ENCODE results near the gene UTRN. TPM values are rescaled to one million over a fixed set of nuclear protein-coding genes. Genes with fewer than 3 reads are reported as not detected.

Gene UTRN
- total RNA-seq, 2 donors from 2014 or later, result 163 to 243 TPM

DNA sequence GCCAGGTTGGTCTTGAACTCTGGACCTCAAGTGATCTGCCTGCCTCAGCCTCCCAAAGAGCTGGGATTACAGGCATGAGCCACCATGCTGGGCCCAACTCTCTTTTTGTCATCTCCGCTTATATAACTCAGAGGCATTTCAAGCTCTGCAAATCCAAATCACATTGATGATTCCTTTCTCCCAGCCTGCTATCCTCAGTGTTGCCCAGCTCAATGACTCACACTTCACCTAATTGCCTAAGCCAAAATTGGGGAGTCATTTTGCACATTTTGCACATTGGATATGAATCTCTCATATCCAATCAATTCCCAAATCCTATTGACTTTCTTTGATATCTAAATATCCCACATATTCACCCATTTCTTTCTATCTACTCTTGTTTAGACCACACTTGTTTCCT, 3.9 kb downstream of the UTRN start:
- Histone ChIP-seq H3K36me3 (no peaks in the 10 kb centered on the region), H3K9me3 (no peaks in the 10 kb centered on the region), H3K27me3 (replicated peaks; ENCODE audit: insufficient read depth) (no peaks in the 10 kb centered on the region), H3K4me1 (ENCODE audit: control insufficient read depth in 1 of 2, low read depth in 2 of 2) (peaks cover 9 to 18% of the 10 kb centered on the region in 2 donors), H3K27ac (no peak overlapping the region), H3K4me3 (no peak overlapping the region)
- DNase-seq (ENCODE audit: low spot score) (no peak), ATAC-seq (ENCODE audit: insufficient number of reproducible peaks, low FRiP score, low read depth) (no peak)
- TF ChIP-seq, protein P1, sequence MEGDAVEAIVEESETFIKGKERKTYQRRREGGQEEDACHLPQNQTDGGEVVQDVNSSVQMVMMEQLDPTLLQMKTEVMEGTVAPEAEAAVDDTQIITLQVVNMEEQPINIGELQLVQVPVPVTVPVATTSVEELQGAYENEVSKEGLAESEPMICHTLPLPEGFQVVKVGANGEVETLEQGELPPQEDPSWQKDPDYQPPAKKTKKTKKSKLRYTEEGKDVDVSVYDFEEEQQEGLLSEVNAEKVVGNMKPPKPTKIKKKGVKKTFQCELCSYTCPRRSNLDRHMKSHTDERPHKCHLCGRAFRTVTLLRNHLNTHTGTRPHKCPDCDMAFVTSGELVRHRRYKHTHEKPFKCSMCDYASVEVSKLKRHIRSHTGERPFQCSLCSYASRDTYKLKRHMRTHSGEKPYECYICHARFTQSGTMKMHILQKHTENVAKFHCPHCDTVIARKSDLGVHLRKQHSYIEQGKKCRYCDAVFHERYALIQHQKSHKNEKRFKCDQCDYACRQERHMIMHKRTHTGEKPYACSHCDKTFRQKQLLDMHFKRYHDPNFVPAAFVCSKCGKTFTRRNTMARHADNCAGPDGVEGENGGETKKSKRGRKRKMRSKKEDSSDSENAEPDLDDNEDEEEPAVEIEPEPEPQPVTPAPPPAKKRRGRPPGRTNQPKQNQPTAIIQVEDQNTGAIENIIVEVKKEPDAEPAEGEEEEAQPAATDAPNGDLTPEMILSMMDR (IDR thresholded peaks at IDR 0.05), result no peak

DNA sequence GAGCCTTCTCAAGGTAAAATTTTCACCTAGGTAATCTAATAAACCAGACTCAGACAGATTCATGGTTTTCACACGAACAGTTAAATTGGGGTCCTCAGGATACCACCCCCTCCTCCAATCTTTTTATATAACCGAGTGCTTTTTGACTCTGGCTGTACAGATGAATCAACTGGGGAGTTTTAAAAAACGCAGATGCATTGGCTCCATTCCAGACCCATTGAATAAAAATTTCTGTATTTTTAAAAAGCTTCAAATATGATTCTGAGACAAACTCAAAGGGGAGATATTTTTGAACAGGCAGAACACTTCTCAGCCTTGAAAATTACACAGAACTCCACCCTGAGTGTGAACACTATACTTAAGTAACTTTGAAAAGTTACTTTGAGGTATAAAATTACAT, 7.2 kb downstream of the UTRN start:
- Histone ChIP-seq H3K4me3 (no peak overlapping the region), H3K36me3 (no peaks in the 10 kb centered on the region), H3K27ac (peak overlapping the region in 1 of 2 donors; percentile 10), H3K9me3 (no peaks in the 10 kb centered on the region), H3K4me1 (ENCODE audit: control insufficient read depth in 1 of 2, low read depth in 2 of 2) (peaks cover 24 to 50% of the 10 kb centered on the region in 2 donors), H3K27me3 (replicated peaks; ENCODE audit: insufficient read depth) (no peaks in the 10 kb centered on the region)
- TF ChIP-seq, protein P1 (IDR thresholded peaks at IDR 0.05), result no peak
- no peak for DNase-seq (ENCODE audit: low spot score)
- no peak for ATAC-seq (ENCODE audit: insufficient number of reproducible peaks, low FRiP score, low read depth)

GRCh38 chr6:144294016-144294415, 8.9 kb downstream of the UTRN start:
- TF ChIP-seq, protein P1 (IDR thresholded peaks at IDR 0.05), result no peak
- Histone ChIP-seq H3K9me3 (no peaks in the 10 kb centered on the region), H3K27ac (peak overlapping the region; percentile 26 to 43), H3K27me3 (replicated peaks; ENCODE audit: insufficient read depth) (no peaks in the 10 kb centered on the region), H3K36me3 (no peaks in the 10 kb centered on the region), H3K4me3 (no peak overlapping the region), H3K4me1 (ENCODE audit: control insufficient read depth in 1 of 2, low read depth in 2 of 2) (peaks cover 26 to 53% of the 10 kb centered on the region in 2 donors)
- ATAC-seq (ENCODE audit: insufficient number of reproducible peaks, low FRiP score, low read depth) (peak; percentile 14), DNase-seq (ENCODE audit: low spot score) (no peak)

DNA sequence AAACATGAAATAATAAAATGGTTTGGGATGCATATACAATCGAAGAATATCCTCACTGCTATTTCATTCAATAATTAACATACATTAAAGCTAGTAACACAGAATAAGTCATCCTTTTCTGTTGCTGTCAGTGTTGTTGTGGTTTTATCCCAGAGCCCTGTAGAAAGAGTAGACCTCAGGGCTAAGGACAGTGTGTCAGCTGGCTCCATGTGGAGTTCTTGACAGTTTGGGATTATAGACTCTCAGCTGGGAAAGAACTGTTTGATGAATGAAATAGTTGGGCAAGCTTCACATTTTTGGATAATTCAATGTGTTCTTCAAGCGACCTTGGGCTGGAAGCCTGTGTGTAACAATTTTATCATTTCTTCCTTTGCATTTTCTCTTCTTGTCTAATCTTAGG, 10.1 kb downstream of the UTRN start:
- ATAC-seq (ENCODE audit: insufficient number of reproducible peaks, low FRiP score, low read depth) (no peak), DNase-seq (ENCODE audit: low spot score) (no peak)
- H3K9me3 ChIP-seq, result no peaks in the 10 kb centered on the region

DNA sequence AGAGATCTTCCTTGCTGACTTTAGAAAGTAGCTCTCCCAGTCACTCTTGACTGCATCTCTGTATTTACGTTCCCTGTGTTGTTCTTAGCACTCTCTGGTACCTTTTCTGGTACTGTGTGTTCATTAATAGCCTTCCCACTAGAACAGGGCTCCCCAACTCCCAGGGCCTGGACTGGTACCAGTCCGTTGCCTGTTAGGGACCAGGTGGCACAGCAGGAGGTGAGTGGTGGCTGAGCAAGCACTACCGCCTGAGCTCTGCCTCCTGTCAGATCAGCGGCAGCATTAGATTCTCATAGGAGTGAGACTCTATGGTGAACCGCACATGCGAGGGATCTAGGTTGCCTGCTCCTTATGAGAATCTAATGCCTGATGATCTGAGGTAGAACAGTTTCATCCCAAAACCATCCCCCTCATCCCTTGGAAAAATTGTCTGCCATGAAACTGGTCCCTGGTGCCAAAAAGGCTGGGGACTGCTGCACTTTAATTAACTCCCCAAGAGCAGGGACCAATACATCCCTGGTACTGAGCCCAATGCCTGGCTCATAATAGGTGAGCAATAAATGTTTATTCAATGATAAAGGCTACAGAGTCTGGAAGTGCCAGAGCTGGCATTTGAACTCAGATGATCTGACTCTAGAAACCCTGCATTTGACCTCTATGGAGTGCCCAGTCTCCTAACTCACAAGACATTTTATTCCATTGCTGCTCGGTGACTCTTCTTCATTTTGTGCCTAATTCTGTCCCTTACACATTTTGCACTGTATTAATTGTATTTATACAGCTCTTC, 11.0 kb downstream of the UTRN start:
- H3K4me1 ChIP-seq (ENCODE audit: control insufficient read depth in 1 of 2, low read depth in 2 of 2), result peaks cover 26 to 51% of the 10 kb centered on the region in 2 donors
- H3K4me3 ChIP-seq, result no peak overlapping the region
- DNase-seq (ENCODE audit: low spot score) (no peak), ATAC-seq (ENCODE audit: insufficient number of reproducible peaks, low FRiP score, low read depth) (no peak)
- no peaks in the 10 kb centered on the region for H3K27me3 ChIP-seq (replicated peaks; ENCODE audit: insufficient read depth)
- H3K27ac ChIP-seq, result peak overlapping the region; percentile 29 to 57
- H3K9me3 ChIP-seq, result no peaks in the 10 kb centered on the region
- no peaks in the 10 kb centered on the region for H3K36me3 ChIP-seq
- TF ChIP-seq, protein P1 (IDR thresholded peaks at IDR 0.05), result no peak

More for the DNA sequence above, 10.1 kb downstream of the UTRN start:
- H3K36me3 ChIP-seq, result no peaks in the 10 kb centered on the region
- no peak overlapping the region for H3K27ac ChIP-seq
- no peaks in the 10 kb centered on the region for H3K27me3 ChIP-seq (replicated peaks; ENCODE audit: insufficient read depth)
- no peak overlapping the region for H3K4me3 ChIP-seq
- TF ChIP-seq, protein P1 (IDR thresholded peaks at IDR 0.05), result no peak
- H3K4me1 ChIP-seq (ENCODE audit: control insufficient read depth in 1 of 2, low read depth in 2 of 2), result peaks cover 26 to 54% of the 10 kb centered on the region in 2 donors

Data from thoracic aorta (tissue), 2 donors.